Adipocyte (in vitro differentiated cells): Measurements from ENCODE around the gene RILPL1.
"Not testable (repeated sequence)": the region's sequence is repeated elsewhere in the genome, so short reads cannot be mapped to it uniquely, and the experiment has no call there.

Experiments
- DNase-seq: peaks from one replicate; pipeline ENCODE4 v3.0.0-alpha.2; 2015; ENCODE audit warnings: low read depth
- H3K27me3 ChIP-seq: replicated peaks from 2 replicates; pipeline ENCODE4 v1.7.0; 2013; ENCODE audit warnings: mild to moderate bottlenecking, low read length, moderate library complexity; ENCODE audit not compliant: control insufficient read depth, insufficient read depth
- H3K36me3 ChIP-seq: 2 replicates; pipeline ENCODE4 v1.7.0; 2013; ENCODE audit warnings: low read length, mild to moderate bottlenecking, moderate library complexity; ENCODE audit not compliant: control insufficient read depth, insufficient read depth, severe bottlenecking
- H3K4me1 ChIP-seq: 2 replicates; pipeline ENCODE4 v1.7.0; 2013; ENCODE audit warnings: mild to moderate bottlenecking, low read length, moderate library complexity; ENCODE audit not compliant: control insufficient read depth, insufficient read depth
- H3K4me3 ChIP-seq: 2 replicates; pipeline ENCODE4 v1.7.0; 2013; ENCODE audit warnings: mild to moderate bottlenecking, low read length, moderate library complexity
- H3K9ac ChIP-seq: 2 replicates; pipeline ENCODE4 v1.7.0; 2013; ENCODE audit warnings: mild to moderate bottlenecking, low read length, moderate library complexity
- H3K9me3 ChIP-seq: 2 replicates; pipeline ENCODE4 v1.7.0; 2013; ENCODE audit warnings: mild to moderate bottlenecking, low read length, moderate library complexity; ENCODE audit not compliant: control insufficient read depth

Gene RILPL1

DNA sequence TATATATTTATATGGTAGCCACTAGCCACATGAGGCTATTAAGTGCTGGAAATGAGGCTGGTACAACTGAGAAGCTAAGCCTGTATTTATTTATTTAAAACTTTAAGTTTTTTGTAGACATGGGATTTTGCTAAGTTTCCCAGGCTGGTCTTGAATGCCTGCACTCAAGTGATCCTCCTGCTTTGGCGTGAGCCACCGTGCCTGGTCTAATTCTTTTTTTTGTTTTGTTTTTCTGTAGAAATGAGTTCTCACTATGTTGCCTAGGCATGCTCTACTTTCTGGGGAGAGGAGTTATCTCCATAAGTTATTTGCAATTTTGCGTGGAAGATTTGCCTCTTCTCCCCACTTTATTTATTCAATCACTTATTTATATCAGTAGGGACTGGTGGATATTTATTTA lies 80.4 kb downstream of the RILPL1 start:
- H3K27me3 ChIP-seq = no peaks in the 10 kb centered on the region
- DNase-seq = no peak
- H3K9me3 ChIP-seq = no peaks in the 10 kb centered on the region

DNA sequence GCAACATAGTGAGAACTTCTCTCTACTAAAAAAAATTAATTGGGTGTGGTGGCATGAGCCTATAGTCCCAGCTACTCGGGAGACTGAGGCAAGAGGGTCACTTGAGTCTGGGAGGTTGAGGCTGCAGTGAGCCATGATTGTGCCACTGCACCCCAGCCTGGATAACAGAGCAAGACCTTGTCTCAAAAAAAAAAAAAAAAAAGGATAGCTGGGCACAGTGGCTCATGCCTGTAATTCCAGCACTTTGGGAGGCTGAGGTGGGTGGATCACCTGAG lies 81.3 kb downstream of the RILPL1 start:
- H3K9ac ChIP-seq, H3K4me3 ChIP-seq, H3K9me3 ChIP-seq, H3K4me1 ChIP-seq, H3K36me3 ChIP-seq, H3K27me3 ChIP-seq, DNase-seq: not testable (repeated sequence)

More for the DNA sequence above, 80.4 kb downstream of the RILPL1 start:
- no peaks in the 10 kb centered on the region for H3K36me3 ChIP-seq
- H3K9ac ChIP-seq = no peak overlapping the region
- H3K4me3 ChIP-seq = no peak overlapping the region
- peaks cover 5% of the 10 kb centered on the region for H3K4me1 ChIP-seq

DNA sequence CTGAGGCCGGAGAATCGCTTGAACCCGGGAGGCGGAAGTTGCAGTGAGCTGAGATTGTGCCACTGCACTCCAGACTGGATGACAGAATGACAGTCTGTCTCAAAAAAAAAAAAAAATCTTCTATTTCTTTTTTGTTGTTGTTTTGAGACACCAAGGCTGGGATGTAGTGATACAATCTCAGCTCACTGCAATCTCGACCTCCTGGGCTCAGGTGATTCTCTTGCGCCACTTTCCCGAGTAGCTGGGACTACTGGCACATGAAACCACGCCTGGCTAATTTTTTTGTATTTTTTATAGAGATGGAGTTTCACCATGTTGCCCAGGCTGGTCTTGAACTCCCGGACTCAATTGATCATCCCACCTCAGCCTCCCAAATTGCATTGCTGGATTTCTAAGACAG lies 82.9 kb downstream of the RILPL1 start:
- no peaks in the 10 kb centered on the region for H3K9me3 ChIP-seq
- no peak overlapping the region for H3K4me3 ChIP-seq
- H3K4me1 ChIP-seq = peaks cover 16% of the 10 kb centered on the region
- H3K27me3 ChIP-seq = no peaks in the 10 kb centered on the region
- no peak for DNase-seq
- no peaks in the 10 kb centered on the region for H3K36me3 ChIP-seq
- no peak overlapping the region for H3K9ac ChIP-seq

DNA sequence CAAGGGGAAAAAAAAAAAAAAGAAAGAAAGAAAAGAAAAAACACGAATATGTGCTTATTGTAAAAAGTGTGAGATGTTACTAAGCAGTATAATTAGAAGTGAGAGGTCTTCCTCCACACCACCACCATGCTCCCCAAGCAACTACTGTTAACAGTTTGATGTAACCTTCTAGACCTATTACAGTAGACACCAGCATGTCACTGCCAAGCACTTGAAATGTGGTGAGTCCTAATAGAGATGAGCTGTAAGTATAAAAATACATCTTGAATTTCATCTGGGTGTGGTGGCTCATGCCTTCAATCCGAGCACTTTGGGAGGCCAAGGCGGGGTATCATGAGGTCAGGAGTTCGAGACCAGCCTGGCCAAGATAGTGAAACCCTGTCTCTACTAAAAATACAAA lies 83.7 kb downstream of the RILPL1 start:
- Histone ChIP-seq H3K27me3 (no peaks in the 10 kb centered on the region), H3K36me3 (no peaks in the 10 kb centered on the region), H3K9me3 (no peaks in the 10 kb centered on the region), H3K9ac (no peak overlapping the region), H3K4me3 (no peak overlapping the region), H3K4me1 (peaks cover 23% of the 10 kb centered on the region)
- no peak for DNase-seq

DNA sequence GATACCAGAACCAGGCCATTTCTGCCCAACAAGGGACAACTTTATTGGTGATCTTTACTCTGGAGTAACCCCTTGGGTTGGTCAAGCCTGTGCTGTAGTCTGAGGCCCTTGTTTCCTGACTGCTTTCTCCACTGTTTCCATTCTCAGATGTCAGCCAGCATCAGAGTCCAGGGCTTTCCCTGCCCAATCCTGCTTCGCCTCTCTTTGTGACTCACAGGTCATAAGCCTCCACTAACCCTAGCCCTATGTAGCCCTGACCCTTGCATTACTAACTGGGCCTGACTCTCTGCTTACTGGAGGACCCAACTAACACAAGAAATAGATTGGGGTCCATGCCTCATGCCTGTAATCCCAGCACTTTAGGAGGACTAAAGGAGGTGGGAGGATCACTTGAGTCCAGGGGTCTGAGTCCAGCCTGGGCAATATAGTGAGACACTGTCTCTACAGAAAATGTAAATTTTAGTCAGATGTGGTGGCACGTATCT lies 84.2 kb downstream of the RILPL1 start:
- H3K36me3 ChIP-seq = no peaks in the 10 kb centered on the region
- H3K4me3 ChIP-seq = no peak overlapping the region
- no peak for DNase-seq
- H3K9me3 ChIP-seq = no peaks in the 10 kb centered on the region
- H3K9ac ChIP-seq = no peak overlapping the region
- H3K4me1 ChIP-seq = peaks cover 29% of the 10 kb centered on the region
- H3K27me3 ChIP-seq = no peaks in the 10 kb centered on the region

DNA sequence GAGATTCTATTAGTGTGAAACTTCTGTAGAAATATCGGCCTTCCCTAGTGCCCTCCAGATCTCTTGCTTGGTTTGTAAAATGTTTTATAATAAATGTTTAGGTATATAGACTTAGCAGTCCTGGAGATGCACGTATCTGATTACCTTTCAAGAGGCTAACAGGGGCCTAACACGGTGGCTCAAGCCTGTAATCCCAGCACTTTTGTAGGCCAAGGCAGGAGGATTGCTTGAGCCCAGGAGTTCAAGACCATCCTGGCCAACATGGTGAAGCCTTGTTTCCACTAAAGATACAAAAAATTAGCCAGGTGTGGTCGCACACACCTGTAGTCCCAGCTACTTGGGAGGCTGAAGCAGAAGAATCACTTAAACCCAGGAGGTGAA lies 87.2 kb downstream of the RILPL1 start:
- H3K9me3 ChIP-seq = no peaks in the 10 kb centered on the region
- H3K4me1 ChIP-seq = peaks cover 32% of the 10 kb centered on the region
- H3K36me3 ChIP-seq = no peaks in the 10 kb centered on the region
- DNase-seq = no peak
- peak overlapping the region; percentile 15 for H3K4me3 ChIP-seq
- H3K27me3 ChIP-seq = no peaks in the 10 kb centered on the region
- peak overlapping the region; percentile 70 for H3K9ac ChIP-seq

DNA sequence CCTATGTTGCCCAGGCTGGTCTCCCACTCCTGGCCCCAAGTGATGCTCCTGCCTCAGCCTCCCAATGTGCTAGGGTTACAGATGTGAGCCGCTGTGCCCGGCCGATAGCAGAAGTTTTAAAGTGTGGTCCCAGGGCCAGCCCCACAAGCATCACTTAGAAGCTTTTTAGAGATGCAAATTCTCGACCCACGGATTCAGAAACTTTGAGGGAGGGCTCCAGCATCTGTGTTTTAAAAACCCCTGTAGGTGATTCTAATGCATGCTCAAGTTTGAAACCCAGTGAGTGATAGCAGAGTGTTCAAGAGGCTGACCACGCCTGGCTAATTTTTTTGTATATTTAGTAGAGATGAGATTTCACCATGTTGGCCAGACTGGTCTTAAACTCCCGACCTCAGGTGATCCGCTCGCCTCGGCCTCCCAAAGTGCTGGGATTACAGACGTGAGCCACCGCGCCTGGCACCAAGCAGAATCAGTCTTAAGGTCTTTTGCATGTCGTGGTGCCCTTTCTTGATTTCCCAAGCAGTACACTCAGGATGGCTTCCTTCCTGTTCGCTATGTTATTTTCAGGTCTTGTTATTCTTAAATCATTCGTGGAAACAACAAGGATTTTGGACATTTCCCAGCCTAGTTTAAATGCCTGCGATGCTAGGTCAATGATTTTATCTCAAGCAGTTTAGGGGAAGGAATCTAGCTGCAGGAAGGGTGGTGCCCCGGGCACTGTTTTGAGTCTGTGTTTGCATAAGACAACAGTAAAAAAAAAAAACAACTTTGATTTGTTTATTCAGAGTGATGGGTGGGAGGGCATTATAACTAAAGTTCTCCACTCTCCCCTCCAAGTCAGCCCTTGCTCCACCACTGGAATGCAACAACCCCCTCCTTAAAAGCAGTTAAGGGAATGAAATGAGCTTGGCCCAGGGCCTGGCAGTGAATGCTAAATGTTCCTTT lies 87.9 kb downstream of the RILPL1 start:
- H3K4me1 ChIP-seq = peaks cover 32% of the 10 kb centered on the region
- H3K27me3 ChIP-seq = no peaks in the 10 kb centered on the region
- DNase-seq = peak; percentile 95
- peak overlapping the region; percentile 15 for H3K4me3 ChIP-seq
- H3K9me3 ChIP-seq = no peaks in the 10 kb centered on the region
- peak overlapping the region; percentile 70 for H3K9ac ChIP-seq
- H3K36me3 ChIP-seq = no peaks in the 10 kb centered on the region

DNA sequence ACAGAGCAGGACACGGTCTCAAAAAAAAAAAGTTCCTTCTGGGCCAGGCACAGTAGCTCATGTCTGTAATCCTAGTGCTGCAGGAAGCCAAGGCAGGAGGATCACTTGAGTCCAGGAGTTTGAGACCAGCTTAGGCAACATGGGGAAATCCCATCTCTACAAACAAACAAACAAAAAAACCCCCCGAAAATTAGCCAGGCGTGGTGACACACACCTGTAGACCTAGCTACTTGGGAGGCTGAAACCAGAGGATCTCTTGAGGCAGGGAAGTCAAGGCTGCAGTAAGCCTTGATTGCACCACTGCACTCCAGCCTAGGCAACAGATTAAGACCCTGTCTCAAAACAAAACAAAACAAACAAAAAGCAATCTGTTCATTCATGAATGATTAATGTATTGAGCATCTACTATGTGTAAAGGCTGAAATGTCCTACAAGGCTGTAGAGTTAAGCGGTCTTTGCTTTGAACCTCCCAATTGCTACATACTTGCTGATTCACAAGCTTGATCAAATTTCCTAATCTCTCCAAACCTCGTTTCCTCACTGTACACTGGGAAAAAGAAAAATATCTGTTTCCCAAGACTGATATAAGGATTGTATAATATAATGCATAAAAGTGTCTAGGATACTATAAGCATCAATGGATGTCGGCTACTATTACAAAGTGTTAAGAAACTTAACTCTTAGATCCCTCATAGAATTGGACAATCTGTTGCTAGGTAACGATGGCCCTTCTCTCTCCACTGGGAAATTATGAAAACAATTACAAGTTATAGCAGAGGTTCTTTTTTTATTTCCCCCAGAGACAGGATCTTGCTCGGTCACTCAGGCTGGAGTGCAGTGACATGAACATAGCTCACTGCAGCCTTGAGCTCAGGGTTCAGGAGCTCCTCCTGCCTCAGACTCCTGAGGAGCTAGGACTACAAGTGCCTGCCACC lies 89.2 kb downstream of the RILPL1 start:
- peak; percentile 91 for DNase-seq
- H3K27me3 ChIP-seq = no peaks in the 10 kb centered on the region
- no peak overlapping the region for H3K4me3 ChIP-seq
- no peaks in the 10 kb centered on the region for H3K36me3 ChIP-seq
- no peaks in the 10 kb centered on the region for H3K9me3 ChIP-seq
- no peak overlapping the region for H3K9ac ChIP-seq
- peaks cover 30% of the 10 kb centered on the region for H3K4me1 ChIP-seq

DNA sequence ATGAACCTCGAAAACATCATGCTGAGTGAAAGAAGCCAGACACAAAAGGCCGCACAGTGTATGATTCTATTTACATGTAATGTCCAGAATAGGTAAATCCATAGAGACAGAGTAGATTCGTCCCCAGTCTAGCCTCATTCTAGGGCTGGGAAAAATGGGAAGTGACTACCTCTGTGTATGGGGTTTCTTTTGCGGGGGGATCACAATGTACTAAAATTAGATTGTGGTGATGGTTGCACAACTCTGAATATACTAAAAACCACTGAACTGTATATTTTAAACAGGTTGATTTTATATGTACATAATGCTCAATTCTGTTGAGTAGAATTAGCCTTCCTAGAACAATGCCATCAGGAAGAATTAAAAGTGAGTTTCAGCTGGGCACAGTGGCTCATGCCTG lies 90.7 kb downstream of the RILPL1 start:
- DNase-seq = no peak
- no peaks in the 10 kb centered on the region for H3K27me3 ChIP-seq
- H3K9me3 ChIP-seq = no peaks in the 10 kb centered on the region
- peaks cover 27% of the 10 kb centered on the region for H3K4me1 ChIP-seq
- no peak overlapping the region for H3K9ac ChIP-seq
- H3K4me3 ChIP-seq = no peak overlapping the region
- no peaks in the 10 kb centered on the region for H3K36me3 ChIP-seq

DNA sequence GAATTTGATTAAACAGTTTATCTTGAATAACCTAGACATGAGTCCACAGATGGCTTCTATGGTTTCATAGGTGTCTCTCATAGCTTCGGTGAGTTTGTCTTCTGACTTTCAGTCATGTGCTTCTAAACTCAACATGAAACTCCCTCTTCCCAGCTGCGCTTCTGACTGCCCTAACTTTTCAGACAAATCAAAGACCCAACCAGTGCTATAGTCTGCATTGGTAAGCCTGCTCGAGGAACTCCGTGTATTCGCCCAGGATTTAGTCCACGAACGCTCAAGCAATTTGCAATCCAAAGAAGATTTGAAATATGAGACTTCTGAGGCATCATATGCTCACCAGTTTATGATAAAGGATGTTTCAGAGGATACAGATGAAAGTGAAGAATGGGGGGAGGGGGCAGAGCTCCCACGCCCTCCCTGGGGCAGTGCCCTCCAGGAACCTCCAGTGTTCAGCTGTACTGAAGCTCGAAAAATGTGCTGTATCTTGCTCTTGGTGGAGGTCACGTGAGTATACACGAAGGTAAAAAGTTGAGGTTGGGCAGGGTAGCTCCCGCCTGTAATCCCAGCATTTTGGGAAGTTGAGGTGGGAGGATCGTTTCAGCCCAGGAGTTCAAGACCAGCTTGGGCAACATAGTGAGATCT lies 91.9 kb downstream of the RILPL1 start:
- H3K9ac ChIP-seq = no peak overlapping the region
- no peaks in the 10 kb centered on the region for H3K36me3 ChIP-seq
- H3K4me3 ChIP-seq = no peak overlapping the region
- H3K9me3 ChIP-seq = no peaks in the 10 kb centered on the region
- H3K4me1 ChIP-seq = peaks cover 26% of the 10 kb centered on the region
- no peak for DNase-seq
- H3K27me3 ChIP-seq = no peaks in the 10 kb centered on the region
